NCI-H446 (cell line): ENCODE measurements around the gene ASCC1.
"Not testable (repeated sequence)": the region's sequence is repeated elsewhere in the genome, so short reads cannot be mapped to it uniquely, and the experiment has no call there.

ENCODE experiments used
- DNase-seq, 2 experiments: peaks; one replicate each; lab custom pipeline; 2025; lab: John Stamatoyannopoulos, UW

ASCC1 gene

GRCh38 chr10:72170263-72170662, 45.8 kb downstream of the ASCC1 start:
- no peak for DNase-seq

- DNase-seq, result no peak
Measured at GRCh38 chr10:72167118-72167517, 49.0 kb downstream of the ASCC1 start.

GRCh38 chr10:72164617-72165016, 51.5 kb downstream of the ASCC1 start:
- no peak for DNase-seq

- DNase-seq, result peak in 1 of 2 experiments; percentile 0
Measured at GRCh38 chr10:72162978-72163377, 53.1 kb downstream of the ASCC1 start.

- DNase-seq, result no peak
Measured at GRCh38 chr10:72158176-72158575, 57.9 kb downstream of the ASCC1 start.

- DNase-seq, result no peak
Measured at GRCh38 chr10:72156223-72156622, 59.9 kb downstream of the ASCC1 start.

- DNase-seq, result no peak
Measured at GRCh38 chr10:72152286-72152685, 63.8 kb downstream of the ASCC1 start.

- not testable (repeated sequence) for DNase-seq
Measured at GRCh38 chr10:72150746-72151478, 65.2 kb downstream of the ASCC1 start.

- DNase-seq, result not testable (repeated sequence)
Measured at GRCh38 chr10:72147324-72147584, 68.8 kb downstream of the ASCC1 start.

GRCh38 chr10:72146559-72147323, 69.3 kb downstream of the ASCC1 start:
- DNase-seq, result no peak

- no peak for DNase-seq
Measured at GRCh38 chr10:72146071-72146470, 70.0 kb downstream of the ASCC1 start.

- DNase-seq, result no peak
Measured at GRCh38 chr10:72145657-72146056, 70.4 kb downstream of the ASCC1 start.

GRCh38 chr10:72140850-72141249, 75.2 kb downstream of the ASCC1 start:
- DNase-seq, result no peak

- no peak for DNase-seq
Measured at GRCh38 chr10:72140174-72140573, 75.9 kb downstream of the ASCC1 start.

GRCh38 chr10:72137583-72137982, 78.5 kb downstream of the ASCC1 start:
- DNase-seq, result no peak

- not testable (repeated sequence) for DNase-seq
Measured at GRCh38 chr10:72136225-72136624, 79.9 kb downstream of the ASCC1 start.

- DNase-seq, result no peak
Measured at GRCh38 chr10:72134785-72135767, 81.0 kb downstream of the ASCC1 start.

- no peak for DNase-seq
Measured at GRCh38 chr10:72133517-72133916, 82.6 kb downstream of the ASCC1 start.

- no peak for DNase-seq
Measured at GRCh38 chr10:72132854-72133253, 83.2 kb downstream of the ASCC1 start.

- DNase-seq, result no peak
Measured at GRCh38 chr10:72127571-72127970, 88.5 kb downstream of the ASCC1 start.

GRCh38 chr10:72126872-72127232, 89.2 kb downstream of the ASCC1 start:
- DNase-seq, result no peak

- peak in 1 of 2 experiments; percentile 38 for DNase-seq
Measured at GRCh38 chr10:72126184-72126871, 89.7 kb downstream of the ASCC1 start.
